ENCODE measurements around the gene TMEM259. TPM values are rescaled to one million over a fixed set of nuclear protein-coding genes. Genes with fewer than 3 reads are reported as not detected.

Gene TMEM259
- total and polyA plus RNA-seq, 2 of the 13 experiments (the other 11 are each of a cell fraction or from before 2014, with no cell fraction given): 64.7 to 164 TPM

DNA sequence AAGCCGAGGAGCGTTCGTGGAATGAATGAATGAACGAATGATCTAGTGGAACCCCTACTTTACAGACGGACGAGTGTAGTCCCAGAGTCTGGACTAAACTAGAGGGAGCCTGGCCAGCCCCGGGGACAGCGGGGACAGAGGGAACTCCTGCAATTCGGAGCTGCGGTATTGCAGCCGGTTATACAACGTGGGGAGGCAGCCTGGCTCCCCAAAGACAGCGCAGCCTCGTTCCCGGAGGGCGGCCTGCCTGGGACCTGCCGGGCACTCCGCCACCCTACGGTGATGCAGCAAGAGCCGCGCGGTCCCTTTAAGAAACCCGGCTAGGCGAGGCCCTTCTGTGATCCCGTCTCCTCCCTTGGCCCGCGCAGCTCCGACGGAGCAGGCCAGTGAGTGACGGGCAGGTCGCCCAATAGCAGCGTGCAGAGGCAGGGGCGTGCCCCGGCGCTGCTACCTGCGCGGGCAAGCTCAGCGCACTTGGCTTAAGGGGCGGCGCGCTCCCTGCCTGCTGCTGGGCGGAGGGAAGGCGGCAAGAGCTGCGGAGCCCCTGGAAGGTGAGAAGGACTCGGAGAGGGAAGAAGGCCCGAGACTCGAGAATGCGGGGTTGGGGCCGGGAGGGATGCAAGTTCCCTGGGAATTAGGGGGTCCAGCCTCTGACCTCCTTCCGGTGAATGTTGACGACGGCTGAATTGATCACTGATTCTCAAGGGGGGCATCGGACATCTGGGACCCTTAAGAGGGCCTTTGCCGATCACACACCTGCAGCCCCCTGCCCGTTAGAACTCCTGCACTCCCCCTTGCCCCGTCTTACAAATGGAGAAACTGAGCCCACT lies 18.9 kb upstream of the TMEM259 start, which contains the start of gene ABCA7 (continued):
- TF ChIP-seq HNRNPUL1 (IDR thresholded peaks at IDR 0.05; ENCODE audit: low read depth, low read length) (no peak), ZNF552 (CRISPR knock-in tag; IDR thresholded peaks at IDR 0.05; ENCODE audit: borderline replicate concordance) (no peak), ZNF543 (CRISPR knock-in tag; IDR thresholded peaks at IDR 0.05) (no peak), SMAD3 (CRISPR knock-in tag; IDR thresholded peaks at IDR 0.05) (no peak), KDM1A (CRISPR knock-in tag; IDR thresholded peaks at IDR 0.05) (no peak), FOSL1 (CRISPR knock-in tag; IDR thresholded peaks at IDR 0.05; ENCODE audit: borderline replicate concordance) (no peak), IRF2 (CRISPR knock-in tag; IDR thresholded peaks at IDR 0.05) (no peak)
- TF ChIP-seq, protein P1, sequence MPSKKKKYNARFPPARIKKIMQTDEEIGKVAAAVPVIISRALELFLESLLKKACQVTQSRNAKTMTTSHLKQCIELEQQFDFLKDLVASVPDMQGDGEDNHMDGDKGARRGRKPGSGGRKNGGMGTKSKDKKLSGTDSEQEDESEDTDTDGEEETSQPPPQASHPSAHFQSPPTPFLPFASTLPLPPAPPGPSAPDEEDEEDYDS (CRISPR knock-in tag; IDR thresholded peaks at IDR 0.05): peak; percentile 81; the same call in 1 of the 2 replicates
- TF ChIP-seq, protein P2, sequence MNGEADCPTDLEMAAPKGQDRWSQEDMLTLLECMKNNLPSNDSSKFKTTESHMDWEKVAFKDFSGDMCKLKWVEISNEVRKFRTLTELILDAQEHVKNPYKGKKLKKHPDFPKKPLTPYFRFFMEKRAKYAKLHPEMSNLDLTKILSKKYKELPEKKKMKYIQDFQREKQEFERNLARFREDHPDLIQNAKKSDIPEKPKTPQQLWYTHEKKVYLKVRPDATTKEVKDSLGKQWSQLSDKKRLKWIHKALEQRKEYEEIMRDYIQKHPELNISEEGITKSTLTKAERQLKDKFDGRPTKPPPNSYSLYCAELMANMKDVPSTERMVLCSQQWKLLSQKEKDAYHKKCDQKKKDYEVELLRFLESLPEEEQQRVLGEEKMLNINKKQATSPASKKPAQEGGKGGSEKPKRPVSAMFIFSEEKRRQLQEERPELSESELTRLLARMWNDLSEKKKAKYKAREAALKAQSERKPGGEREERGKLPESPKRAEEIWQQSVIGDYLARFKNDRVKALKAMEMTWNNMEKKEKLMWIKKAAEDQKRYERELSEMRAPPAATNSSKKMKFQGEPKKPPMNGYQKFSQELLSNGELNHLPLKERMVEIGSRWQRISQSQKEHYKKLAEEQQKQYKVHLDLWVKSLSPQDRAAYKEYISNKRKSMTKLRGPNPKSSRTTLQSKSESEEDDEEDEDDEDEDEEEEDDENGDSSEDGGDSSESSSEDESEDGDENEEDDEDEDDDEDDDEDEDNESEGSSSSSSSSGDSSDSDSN (CRISPR knock-in tag; IDR thresholded peaks at IDR 0.05): peak; percentile 64; the same call in 1 of the 2 replicates
- TF ChIP-seq, protein P3, sequence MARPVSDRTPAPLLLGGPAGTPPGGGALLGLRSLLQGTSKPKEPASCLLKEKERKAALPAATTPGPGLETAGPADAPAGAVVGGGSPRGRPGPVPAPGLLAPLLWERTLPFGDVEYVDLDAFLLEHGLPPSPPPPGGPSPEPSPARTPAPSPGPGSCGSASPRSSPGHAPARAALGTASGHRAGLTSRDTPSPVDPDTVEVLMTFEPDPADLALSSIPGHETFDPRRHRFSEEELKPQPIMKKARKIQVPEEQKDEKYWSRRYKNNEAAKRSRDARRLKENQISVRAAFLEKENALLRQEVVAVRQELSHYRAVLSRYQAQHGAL (CRISPR knock-in tag; IDR thresholded peaks at IDR 0.05; ENCODE audit: not compliant biosample characterization): no peak
- TF ChIP-seq, protein P4, sequence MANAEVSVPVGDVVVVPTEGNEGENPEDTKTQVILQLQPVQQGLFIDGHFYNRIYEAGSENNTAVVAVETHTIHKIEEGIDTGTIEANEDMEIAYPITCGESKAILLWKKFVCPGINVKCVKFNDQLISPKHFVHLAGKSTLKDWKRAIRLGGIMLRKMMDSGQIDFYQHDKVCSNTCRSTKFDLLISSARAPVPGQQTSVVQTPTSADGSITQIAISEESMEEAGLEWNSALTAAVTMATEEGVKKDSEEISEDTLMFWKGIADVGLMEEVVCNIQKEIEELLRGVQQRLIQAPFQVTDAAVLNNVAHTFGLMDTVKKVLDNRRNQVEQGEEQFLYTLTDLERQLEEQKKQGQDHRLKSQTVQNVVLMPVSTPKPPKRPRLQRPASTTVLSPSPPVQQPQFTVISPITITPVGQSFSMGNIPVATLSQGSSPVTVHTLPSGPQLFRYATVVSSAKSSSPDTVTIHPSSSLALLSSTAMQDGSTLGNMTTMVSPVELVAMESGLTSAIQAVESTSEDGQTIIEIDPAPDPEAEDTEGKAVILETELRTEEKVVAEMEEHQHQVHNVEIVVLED (CRISPR knock-in tag; IDR thresholded peaks at IDR 0.05; ENCODE audit: borderline replicate concordance): peak; percentile 70
- TF ChIP-seq, protein P5, sequence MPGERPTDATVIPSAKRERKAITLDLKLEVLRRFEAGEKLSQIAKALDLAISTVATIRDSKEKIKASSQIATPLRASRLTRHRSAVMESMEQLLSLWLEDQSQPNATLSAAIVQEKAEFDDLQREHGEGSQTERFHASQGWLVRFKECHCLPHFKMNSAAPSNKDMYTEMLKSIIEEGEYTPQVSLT (CRISPR knock-in tag; IDR thresholded peaks at IDR 0.05; ENCODE audit: borderline replicate concordance, low read depth): no peak
- TF ChIP-seq, protein P6, sequence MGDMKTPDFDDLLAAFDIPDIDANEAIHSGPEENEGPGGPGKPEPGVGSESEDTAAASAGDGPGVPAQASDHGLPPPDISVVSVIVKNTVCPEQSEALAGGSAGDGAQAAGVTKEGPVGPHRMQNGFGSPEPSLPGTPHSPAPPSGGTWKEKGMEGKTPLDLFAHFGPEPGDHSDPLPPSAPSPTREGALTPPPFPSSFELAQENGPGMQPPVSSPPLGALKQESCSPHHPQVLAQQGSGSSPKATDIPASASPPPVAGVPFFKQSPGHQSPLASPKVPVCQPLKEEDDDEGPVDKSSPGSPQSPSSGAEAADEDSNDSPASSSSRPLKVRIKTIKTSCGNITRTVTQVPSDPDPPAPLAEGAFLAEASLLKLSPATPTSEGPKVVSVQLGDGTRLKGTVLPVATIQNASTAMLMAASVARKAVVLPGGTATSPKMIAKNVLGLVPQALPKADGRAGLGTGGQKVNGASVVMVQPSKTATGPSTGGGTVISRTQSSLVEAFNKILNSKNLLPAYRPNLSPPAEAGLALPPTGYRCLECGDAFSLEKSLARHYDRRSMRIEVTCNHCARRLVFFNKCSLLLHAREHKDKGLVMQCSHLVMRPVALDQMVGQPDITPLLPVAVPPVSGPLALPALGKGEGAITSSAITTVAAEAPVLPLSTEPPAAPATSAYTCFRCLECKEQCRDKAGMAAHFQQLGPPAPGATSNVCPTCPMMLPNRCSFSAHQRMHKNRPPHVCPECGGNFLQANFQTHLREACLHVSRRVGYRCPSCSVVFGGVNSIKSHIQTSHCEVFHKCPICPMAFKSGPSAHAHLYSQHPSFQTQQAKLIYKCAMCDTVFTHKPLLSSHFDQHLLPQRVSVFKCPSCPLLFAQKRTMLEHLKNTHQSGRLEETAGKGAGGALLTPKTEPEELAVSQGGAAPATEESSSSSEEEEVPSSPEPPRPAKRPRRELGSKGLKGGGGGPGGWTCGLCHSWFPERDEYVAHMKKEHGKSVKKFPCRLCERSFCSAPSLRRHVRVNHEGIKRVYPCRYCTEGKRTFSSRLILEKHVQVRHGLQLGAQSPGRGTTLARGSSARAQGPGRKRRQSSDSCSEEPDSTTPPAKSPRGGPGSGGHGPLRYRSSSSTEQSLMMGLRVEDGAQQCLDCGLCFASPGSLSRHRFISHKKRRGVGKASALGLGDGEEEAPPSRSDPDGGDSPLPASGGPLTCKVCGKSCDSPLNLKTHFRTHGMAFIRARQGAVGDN (CRISPR knock-in tag; IDR thresholded peaks at IDR 0.05): peak; percentile 83
- TF ChIP-seq, protein P7, sequence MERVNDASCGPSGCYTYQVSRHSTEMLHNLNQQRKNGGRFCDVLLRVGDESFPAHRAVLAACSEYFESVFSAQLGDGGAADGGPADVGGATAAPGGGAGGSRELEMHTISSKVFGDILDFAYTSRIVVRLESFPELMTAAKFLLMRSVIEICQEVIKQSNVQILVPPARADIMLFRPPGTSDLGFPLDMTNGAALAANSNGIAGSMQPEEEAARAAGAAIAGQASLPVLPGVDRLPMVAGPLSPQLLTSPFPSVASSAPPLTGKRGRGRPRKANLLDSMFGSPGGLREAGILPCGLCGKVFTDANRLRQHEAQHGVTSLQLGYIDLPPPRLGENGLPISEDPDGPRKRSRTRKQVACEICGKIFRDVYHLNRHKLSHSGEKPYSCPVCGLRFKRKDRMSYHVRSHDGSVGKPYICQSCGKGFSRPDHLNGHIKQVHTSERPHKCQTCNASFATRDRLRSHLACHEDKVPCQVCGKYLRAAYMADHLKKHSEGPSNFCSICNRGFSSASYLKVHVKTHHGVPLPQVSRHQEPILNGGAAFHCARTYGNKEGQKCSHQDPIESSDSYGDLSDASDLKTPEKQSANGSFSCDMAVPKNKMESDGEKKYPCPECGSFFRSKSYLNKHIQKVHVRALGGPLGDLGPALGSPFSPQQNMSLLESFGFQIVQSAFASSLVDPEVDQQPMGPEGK (CRISPR knock-in tag; IDR thresholded peaks at IDR 0.05): peak; percentile 30; the same call in 1 of the 2 replicates

Measured in HepG2 (cell line).